Gastrocnemius medialis (tissue), 4 donors: Measurements from ENCODE around the gene AGPAT3. TPM values are rescaled to one million over a fixed set of nuclear protein-coding genes. Genes with fewer than 3 reads are reported as not detected.

Source experiments
- ATAC-seq, 2 donors: fragments of 150-250 bp; one replicate each; pipeline ENCODE4 v1.9.1; 2016
- DNase-seq, 2 donors: peaks; one replicate each; pipeline ENCODE4 v3.0.0-alpha.2; 2019
- H3K27ac ChIP-seq, 4 donors: fragments of 200-600 bp; sonication (generic); 1 replicate in 1 of 4; 2 replicates in 3 of 4; pipeline ENCODE4 v1.5.1; 2016 to 2018; ENCODE audit warnings: mild to moderate bottlenecking in 2 of 4, moderate library complexity in 1 of 4
- H3K27me3 ChIP-seq, 3 donors: fragments of 200-600 bp; sonication (generic) in 2 of 3; 1 replicate in 1 of 3; 2 replicates in 2 of 3; pipeline versions ENCODE4 v1.5.1 to v1.6.0; 2016 to 2019; ENCODE audit warnings: mild to moderate bottlenecking in 1 of 3, moderate library complexity in 1 of 3
- H3K36me3 ChIP-seq, 2 donors: fragments of 200-600 bp; sonication (generic) in 1 of 2; one replicate each; pipeline ENCODE4 v1.5.1; 2017 to 2018
- H3K4me1 ChIP-seq, 2 donors: fragments of 200-600 bp; sonication (generic) in 1 of 2; one replicate each; pipeline ENCODE4 v1.5.1; 2016 to 2017; ENCODE audit warnings: mild to moderate bottlenecking in 2 of 2
- H3K4me3 ChIP-seq, 4 donors: fragments of 200-600 bp; sonication (generic) in 3 of 4; 1 replicate in 1 of 4; 2 replicates in 3 of 4; pipeline ENCODE4 v1.5.1; 2016 to 2019; ENCODE audit warnings: mild to moderate bottlenecking in 2 of 4
- H3K9me3 ChIP-seq, 3 donors: fragments of 200-600 bp; sonication (generic) in 2 of 3; 1 replicate in 1 of 3; 2 replicates in 2 of 3; pipeline ENCODE4 v1.5.1; 2016 to 2019
- CTCF ChIP-seq, 5 experiments: fragments of 450-650 bp in 3 of 5; fragments of 200-600 bp in 2 of 5; sonication (generic) in 2 of 5; IDR thresholded peaks in 4 of 5; conservative IDR thresholded peaks in 1 of 5; 1 replicate in 4 of 5; 2 replicates in 1 of 5; pipeline ENCODE4 v1.5.1; 2016 to 2019; ENCODE audit warnings: antibody characterized with exemption in 5 of 5, mild to moderate bottlenecking in 3 of 5, moderate library complexity in 3 of 5
- POLR2A ChIP-seq, 2 donors: fragments of 450-650 bp; IDR thresholded peaks; one replicate each; pipeline ENCODE4 v1.6.1; 2017; ENCODE audit warnings: antibody characterized with exemption in 2 of 2, mild to moderate bottlenecking in 2 of 2, moderate library complexity in 2 of 2
- in situ Hi-C, 4 donors: fragments of 200-750 bp; cut with MboI; loops; one replicate each; pipeline versions ENCODE4 v1.15.0 to v1.8.0; 2017; ENCODE audit warnings: low sequenced_read_pairs in 4 of 4
- intact Hi-C: fragments of 100-400 bp; cut with DNase I; formaldehyde crosslinking; loops from one replicate; pipeline ENCODE4 v1.15.1; 2023; ENCODE audit warnings: low total_unique reads
- total RNA-seq, 4 donors: library from RNA; depleted of rRNA; stranded (reverse); fragments of >200 nt; gene quantifications; one replicate each; pipeline versions ENCODE4 v1.1.0 to v1.2.3, GENCODE V29; 2016

AGPAT3 gene
- total RNA-seq, 4 donors from 2014 or later: 44.2 to 102 (median 59.3) TPM

GRCh38 chr21:43959231-43960116 is 94.5 kb downstream of the AGPAT3 start:
- H3K27ac ChIP-seq: no peak overlapping the region
- H3K9me3 ChIP-seq: no peaks in the 10 kb centered on the region
- DNase-seq (no peak), ATAC-seq (no peak)
- peaks cover 0 to 12% of the 10 kb centered on the region in 2 donors for H3K36me3 ChIP-seq
- no peaks in the 10 kb centered on the region for H3K27me3 ChIP-seq
- in situ Hi-C loops: no loop called here
- intact Hi-C loops: no loop called here
- TF ChIP-seq CTCF (IDR thresholded peaks at IDR 0.05 in 4 of 5, conservative IDR thresholded peaks at IDR 0.05 in 1 of 5) (no peak), POLR2A (IDR thresholded peaks at IDR 0.05) (no peak)
- peaks cover 19 to 25% of the 10 kb centered on the region in 2 donors for H3K4me1 ChIP-seq
- no peak overlapping the region for H3K4me3 ChIP-seq

- intact Hi-C loops: no loop called here
- no peak for TF ChIP-seq CTCF (IDR thresholded peaks at IDR 0.05 in 4 of 5, conservative IDR thresholded peaks at IDR 0.05 in 1 of 5)
- no peak for TF ChIP-seq POLR2A (IDR thresholded peaks at IDR 0.05)
These were observed 96.4 kb downstream of the AGPAT3 start for GRCh38 chr21:43961382-43961909.

GRCh38 chr21:43965911-43966585 is 101.0 kb downstream of the AGPAT3 start:
- Histone ChIP-seq H3K4me3 (no peak overlapping the region), H3K27me3 (no peaks in the 10 kb centered on the region), H3K4me1 (peaks cover 0 to 4% of the 10 kb centered on the region in 2 donors), H3K9me3 (no peaks in the 10 kb centered on the region), H3K27ac (no peak overlapping the region), H3K36me3 (peaks cover 0 to 19% of the 10 kb centered on the region in 2 donors)
- no peak for TF ChIP-seq POLR2A (IDR thresholded peaks at IDR 0.05)
- no peak for TF ChIP-seq CTCF (IDR thresholded peaks at IDR 0.05 in 4 of 5, conservative IDR thresholded peaks at IDR 0.05 in 1 of 5)
- in situ Hi-C loops (no loop called here), intact Hi-C loops (no loop called here)
- ATAC-seq: no peak
- no peak for DNase-seq

More at GRCh38 chr21:43961382-43961909, 96.4 kb downstream of the AGPAT3 start:
- H3K27me3 ChIP-seq: no peaks in the 10 kb centered on the region
- H3K4me1 ChIP-seq: peaks cover 6 to 12% of the 10 kb centered on the region in 2 donors
- H3K9me3 ChIP-seq: no peaks in the 10 kb centered on the region
- in situ Hi-C loops: no loop called here
- H3K4me3 ChIP-seq: no peak overlapping the region
- DNase-seq: no peak
- ATAC-seq: no peak
- peaks cover 0 to 12% of the 10 kb centered on the region in 2 donors for H3K36me3 ChIP-seq
- no peak overlapping the region for H3K27ac ChIP-seq

- in situ Hi-C loops: no loop called here
- Histone ChIP-seq H3K9me3 (no peaks in the 10 kb centered on the region), H3K36me3 (peaks cover 0 to 19% of the 10 kb centered on the region in 2 donors), H3K27ac (no peak overlapping the region), H3K27me3 (no peaks in the 10 kb centered on the region), H3K4me3 (no peak overlapping the region), H3K4me1 (peaks cover 0 to 11% of the 10 kb centered on the region in 2 donors)
- TF ChIP-seq CTCF (IDR thresholded peaks at IDR 0.05 in 4 of 5, conservative IDR thresholded peaks at IDR 0.05 in 1 of 5): no peak
- no peak for TF ChIP-seq POLR2A (IDR thresholded peaks at IDR 0.05)
- no peak for ATAC-seq
- intact Hi-C loops: no loop called here
- no peak for DNase-seq
These were observed 102.0 kb downstream of the AGPAT3 start for GRCh38 chr21:43966946-43967512.
